HFF-Myc (cell line): ENCODE measurements around the gene PHOX2B.

Experiments used
- DNase-seq: peaks from one replicate; pipeline ENCODE4 v3.0.0-alpha.2; 2011; ENCODE audit warnings: low read depth; ENCODE audit errors: extremely low read depth
- H3K4me3 ChIP-seq: replicated peaks from 2 replicates; pipeline ENCODE4 v1.5.1; 2011; ENCODE audit warnings: low read depth, mild to moderate bottlenecking, control low read depth, low read length
- CTCF ChIP-seq: IDR thresholded peaks from 2 replicates; pipeline ENCODE4 v1.5.1; 2012; ENCODE audit warnings: mild to moderate bottlenecking, low read depth, low read length, control low read depth; ENCODE audit errors: missing control alignments

The PHOX2B gene

DNA sequence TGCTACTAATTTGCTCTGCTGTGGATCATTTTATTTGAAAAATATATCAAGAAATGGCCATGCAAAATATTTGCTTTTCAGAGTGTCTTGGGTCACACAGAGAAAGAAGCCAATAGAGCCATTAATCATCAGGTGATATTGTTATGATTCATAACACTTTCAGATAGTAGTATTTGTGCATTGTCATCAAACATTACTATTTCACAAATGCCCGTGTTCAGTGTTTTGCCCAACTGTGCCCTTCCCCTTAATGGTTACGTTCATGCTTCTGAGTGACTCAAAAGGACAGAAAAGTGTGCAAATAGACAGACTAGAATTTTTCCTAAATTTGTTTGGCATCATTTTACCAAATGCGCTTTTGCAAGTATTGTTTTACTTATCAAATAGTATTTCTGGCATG is 46.5 kb downstream of the PHOX2B start:
- no peak overlapping the region for H3K4me3 ChIP-seq
- no peak for TF ChIP-seq CTCF
- DNase-seq = no peak

DNA sequence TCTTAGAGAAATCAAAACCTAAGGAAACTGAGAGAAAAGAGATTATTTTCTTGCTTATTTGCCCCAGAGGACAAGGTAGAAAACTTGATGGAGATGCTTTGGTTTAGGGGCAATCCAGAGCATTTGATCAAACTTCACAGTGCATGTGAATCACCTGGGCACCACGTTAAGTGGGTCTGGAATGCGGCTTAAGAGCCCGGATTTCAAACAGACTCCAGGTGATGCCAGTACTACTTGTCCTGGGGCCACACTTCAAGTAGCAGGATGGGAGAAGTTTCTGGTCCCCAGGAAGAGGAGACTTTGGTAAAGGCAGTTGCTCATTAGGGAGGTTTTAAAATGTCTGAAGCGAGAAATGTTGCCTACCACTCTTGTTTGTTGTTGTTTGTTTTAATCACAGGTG is 51.8 kb downstream of the PHOX2B start:
- no peak for DNase-seq
- H3K4me3 ChIP-seq = no peak overlapping the region
- TF ChIP-seq CTCF = no peak

- no peak overlapping the region for H3K4me3 ChIP-seq
- no peak for DNase-seq
- TF ChIP-seq CTCF = no peak
Measured at GRCh38 chr4:41696131-41696530, 52.4 kb downstream of the PHOX2B start.
